Measurements from ENCODE around the gene HMGA1. TPM values are rescaled to one million over a fixed set of nuclear protein-coding genes. Genes with fewer than 3 reads are reported as not detected.

The HMGA1 gene
- total and polyA plus RNA-seq, 2 of the 13 experiments (the other 11 are each of a cell fraction or from before 2014, with no cell fraction given) = 117 to 145 TPM

- TF ChIP-seq NR2C2 (CRISPR knock-in tag; IDR thresholded peaks at IDR 0.05; ENCODE audit: borderline replicate concordance) = peak; percentile 57
- TF ChIP-seq ZC3H13 (CRISPR knock-in tag; IDR thresholded peaks at IDR 0.05) = no peak
- TF ChIP-seq JUNB (CRISPR knock-in tag; IDR thresholded peaks at IDR 0.05; ENCODE audit: borderline replicate concordance) = no peak
- no peak for TF ChIP-seq ZBTB37 (CRISPR knock-in tag; IDR thresholded peaks at IDR 0.05)
- TF ChIP-seq FOXK2 (IDR thresholded peaks at IDR 0.05) = no peak
- TF ChIP-seq SNRNP70 (IDR thresholded peaks at IDR 0.05; ENCODE audit: low read depth, low read length) = no peak
- TF ChIP-seq E2F2 (CRISPR knock-in tag; IDR thresholded peaks at IDR 0.05; ENCODE audit: borderline replicate concordance) = no peak
- peak; percentile 68; the same call in 1 of the 2 replicates for TF ChIP-seq NFKB2 (CRISPR knock-in tag; IDR thresholded peaks at IDR 0.05; ENCODE audit: borderline replicate concordance)
- TF ChIP-seq CREM (IDR thresholded peaks at IDR 0.05) = no peak
- no peak for TF ChIP-seq CREM (CRISPR knock-in tag; IDR thresholded peaks at IDR 0.05)
- no peak for TF ChIP-seq CBX1 (IDR thresholded peaks at IDR 0.05; ENCODE audit: low read depth)
- no peak for TF ChIP-seq ATF5 (CRISPR knock-in tag; IDR thresholded peaks at IDR 0.05; ENCODE audit: low read depth)
- TF ChIP-seq ZNF510 (CRISPR knock-in tag; IDR thresholded peaks at IDR 0.05; ENCODE audit: low read depth) = 0 out of 2 replicates have a peak, but pooled peaks have one; percentile 24
- peak; percentile 91; the same call in 1 of the 2 replicates for TF ChIP-seq ZNF318 (CRISPR knock-in tag; IDR thresholded peaks at IDR 0.05)
- no peak for TF ChIP-seq ZSCAN30 (CRISPR knock-in tag; IDR thresholded peaks at IDR 0.05)
- no peak for TF ChIP-seq CREB3 (CRISPR knock-in tag; IDR thresholded peaks at IDR 0.05)
- TF ChIP-seq ZNF34 (CRISPR knock-in tag; IDR thresholded peaks at IDR 0.05; ENCODE audit: borderline replicate concordance) = peak; percentile 88
These were observed 40.4 kb upstream of the HMGA1 start (continued) for GRCh38 chr6:34196116-34196832.

Data from HepG2 (cell line).